Measurements from ENCODE around the gene LYPD1.

DNA sequence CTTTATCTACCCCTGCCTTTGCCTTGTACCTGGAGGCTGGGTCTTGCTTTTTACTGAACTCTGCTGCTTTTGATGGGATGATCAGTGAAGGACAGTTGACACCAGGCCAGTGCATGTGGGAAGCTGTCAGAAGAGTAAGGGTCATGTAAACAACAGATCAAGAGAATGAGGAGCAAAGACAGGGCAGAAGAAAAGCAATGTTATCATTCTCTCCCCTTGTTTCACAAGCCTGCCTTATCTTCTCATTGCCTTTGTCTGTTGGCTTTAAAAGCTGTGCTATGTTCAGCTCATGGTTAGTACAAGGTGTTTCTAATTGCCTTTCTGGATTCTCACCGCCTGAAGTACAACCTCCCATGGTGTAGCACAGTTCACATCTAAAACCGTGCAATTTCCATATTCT, 27.6 kb downstream of the LYPD1 start:
- TF ChIP-seq, protein P1, sequence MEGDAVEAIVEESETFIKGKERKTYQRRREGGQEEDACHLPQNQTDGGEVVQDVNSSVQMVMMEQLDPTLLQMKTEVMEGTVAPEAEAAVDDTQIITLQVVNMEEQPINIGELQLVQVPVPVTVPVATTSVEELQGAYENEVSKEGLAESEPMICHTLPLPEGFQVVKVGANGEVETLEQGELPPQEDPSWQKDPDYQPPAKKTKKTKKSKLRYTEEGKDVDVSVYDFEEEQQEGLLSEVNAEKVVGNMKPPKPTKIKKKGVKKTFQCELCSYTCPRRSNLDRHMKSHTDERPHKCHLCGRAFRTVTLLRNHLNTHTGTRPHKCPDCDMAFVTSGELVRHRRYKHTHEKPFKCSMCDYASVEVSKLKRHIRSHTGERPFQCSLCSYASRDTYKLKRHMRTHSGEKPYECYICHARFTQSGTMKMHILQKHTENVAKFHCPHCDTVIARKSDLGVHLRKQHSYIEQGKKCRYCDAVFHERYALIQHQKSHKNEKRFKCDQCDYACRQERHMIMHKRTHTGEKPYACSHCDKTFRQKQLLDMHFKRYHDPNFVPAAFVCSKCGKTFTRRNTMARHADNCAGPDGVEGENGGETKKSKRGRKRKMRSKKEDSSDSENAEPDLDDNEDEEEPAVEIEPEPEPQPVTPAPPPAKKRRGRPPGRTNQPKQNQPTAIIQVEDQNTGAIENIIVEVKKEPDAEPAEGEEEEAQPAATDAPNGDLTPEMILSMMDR (IDR thresholded peaks at IDR 0.05) = no peak
- TF ChIP-seq ESRRA (IDR thresholded peaks at IDR 0.05; ENCODE audit: borderline replicate concordance, low read length) (no peak), POLR2A (IDR thresholded peaks at IDR 0.05; ENCODE audit: low read length) (no peak)

Measured in A549 (cell line).